Neural cell (in vitro differentiated cells): ENCODE data around the gene MOV10L1. TPM values are rescaled to one million over a fixed set of nuclear protein-coding genes. Genes with fewer than 3 reads are reported as not detected.

Source experiments
- H2AFZ ChIP-seq: fragments of 200-600, 300-800 bp; sonication (generic), shearing (Covaris generic); 2 replicates; pipeline ENCODE4 v1.6.0; 2014; ENCODE audit warnings: low read depth, mild to moderate bottlenecking, antibody characterized with exemption, low read length, moderate library complexity
- H3F3A ChIP-seq: fragments of 200-600 bp; shearing (Covaris generic); 2 replicates; pipeline ENCODE4 v1.6.1; 2016; ENCODE audit warnings: mild to moderate bottlenecking, moderate library complexity, mixed read lengths, antibody characterized with exemption, low read length; ENCODE audit not compliant: insufficient read depth, poor library complexity, severe bottlenecking
- H3K27ac ChIP-seq: fragments of 200-600, 300-800 bp; sonication (generic), shearing (Covaris generic); 2 replicates; pipeline ENCODE4 v1.5.1; 2014; ENCODE audit warnings: mild to moderate bottlenecking, low read length, moderate library complexity
- H3K27me3 ChIP-seq: fragments of 300-800, 200-600 bp; sonication (generic), shearing (Covaris generic); 2 replicates; pipeline ENCODE4 v1.6.0; 2014; ENCODE audit warnings: mild to moderate bottlenecking, low read depth, low read length, moderate library complexity; ENCODE audit not compliant: insufficient read depth
- H3K36me3 ChIP-seq: fragments of 300-800, 200-600 bp; sonication (generic), shearing (Covaris generic); 2 replicates; pipeline ENCODE4 v1.5.1; 2014; ENCODE audit warnings: mild to moderate bottlenecking, antibody characterized with exemption, low read length, moderate library complexity; ENCODE audit not compliant: insufficient read depth
- H3K4me2 ChIP-seq: fragments of 300-800, 200-600 bp; sonication (generic), shearing (Covaris generic); 2 replicates; pipeline ENCODE4 v1.6.0; 2014; ENCODE audit warnings: mild to moderate bottlenecking, low read length
- H3K4me3 ChIP-seq: fragments of 300-800, 200-600 bp; sonication (generic), shearing (Covaris generic); 2 replicates; pipeline ENCODE4 v1.5.1; 2014; ENCODE audit warnings: mild to moderate bottlenecking, low read length, moderate library complexity
- H3K79me2 ChIP-seq: fragments of 200-600 bp; shearing (Covaris generic); replicated peaks from 2 replicates; pipeline ENCODE4 v1.6.0; 2014; ENCODE audit warnings: mild to moderate bottlenecking, low read length, moderate library complexity; ENCODE audit not compliant: insufficient read depth
- H3K9ac ChIP-seq: fragments of 300-800, 200-600 bp; sonication (generic), shearing (Covaris generic); 2 replicates; pipeline ENCODE4 v1.6.1; 2016; ENCODE audit warnings: mild to moderate bottlenecking, low read length, mixed read lengths
- H3K9me2 ChIP-seq: fragments of 200-600 bp; shearing (Covaris generic); 2 replicates; pipeline ENCODE4 v1.6.1; 2016; ENCODE audit warnings: mild to moderate bottlenecking, low read length, mixed read lengths; ENCODE audit not compliant: insufficient read depth
- H3K9me3 ChIP-seq: fragments of 200-600, 300-800 bp; sonication (generic), shearing (Covaris generic); 2 replicates; pipeline ENCODE4 v1.6.1; 2016; ENCODE audit warnings: mild to moderate bottlenecking, mixed run types, low read length, moderate library complexity, mixed read lengths
- H4K20me1 ChIP-seq: fragments of 200-600 bp; shearing (Covaris generic); 2 replicates; pipeline ENCODE4 v1.6.1; 2016; ENCODE audit warnings: mild to moderate bottlenecking, mixed run types; ENCODE audit not compliant: insufficient read depth
- CTCF ChIP-seq: fragments of 450-650 bp; IDR thresholded peaks from 2 replicates; pipeline ENCODE4 v1.5.1; 2014; ENCODE audit warnings: antibody characterized with exemption, mild to moderate bottlenecking, moderate library complexity; ENCODE audit not compliant: poor library complexity, severe bottlenecking
- EP300 ChIP-seq: fragments of 450-650 bp; conservative IDR thresholded peaks from 2 replicates; pipeline ENCODE4 v1.6.1; 2014; ENCODE audit warnings: antibody characterized with exemption, mild to moderate bottlenecking, moderate library complexity; ENCODE audit not compliant: poor library complexity, severe bottlenecking
- EZH2 ChIP-seq: fragments of 200-600, 300-800 bp; shearing (Covaris generic), sonication (generic); IDR thresholded peaks from 2 replicates; pipeline ENCODE4 v1.6.1; 2014; ENCODE audit warnings: antibody characterized with exemption, low read length, borderline replicate concordance, mild to moderate bottlenecking; ENCODE audit not compliant: insufficient read depth, poor library complexity, severe bottlenecking
- MXI1 ChIP-seq: fragments of 450-650 bp; conservative IDR thresholded peaks from 2 replicates; pipeline ENCODE4 v1.6.1; 2014; ENCODE audit warnings: antibody characterized with exemption, mild to moderate bottlenecking; ENCODE audit not compliant: poor library complexity, severe bottlenecking
- POLR2AphosphoS5 ChIP-seq: IDR thresholded peaks from 2 replicates; pipeline ENCODE4 v1.6.1; 2012
- RAD21 ChIP-seq: fragments of 450-650 bp; conservative IDR thresholded peaks from 2 replicates; pipeline ENCODE4 v1.6.1; 2014; ENCODE audit warnings: antibody characterized with exemption, mild to moderate bottlenecking, moderate library complexity
- REST ChIP-seq: IDR thresholded peaks from 2 replicates; pipeline ENCODE4 v1.6.1; 2012; ENCODE audit warnings: borderline replicate concordance
- SMC3 ChIP-seq: fragments of 450-650 bp; conservative IDR thresholded peaks from 2 replicates; pipeline ENCODE4 v1.6.1; 2014; ENCODE audit warnings: antibody characterized with exemption, mild to moderate bottlenecking, moderate library complexity; ENCODE audit not compliant: poor library complexity
- TAF1 ChIP-seq: IDR thresholded peaks from 2 replicates; pipeline ENCODE4 v1.6.1; 2012; ENCODE audit warnings: low read depth
- polyA plus RNA-seq: library from polyadenylated mRNA; depleted of rRNA; stranded (reverse); fragments of >200 nt; gene quantifications from 2 replicates; pipeline ENCODE4 v1.2.3, GENCODE V29; 2014

MOV10L1 gene
- polyA plus RNA-seq, 1 donor from 2014 or later, result not detected

GRCh38 chr22:50131894-50132293 lies 42.1 kb downstream of the MOV10L1 start:
- H3F3A ChIP-seq, result no peaks in the 10 kb centered on the region
- no peak for TF ChIP-seq MXI1
- no peak for TF ChIP-seq POLR2AphosphoS5
- TF ChIP-seq EP300, result no peak
- no peak for TF ChIP-seq CTCF
- TF ChIP-seq REST, result no peak
- TF ChIP-seq TAF1, result no peak
- no peak for TF ChIP-seq RAD21
- no peak for TF ChIP-seq SMC3
- no peak for TF ChIP-seq EZH2
- no peak overlapping the region for H3K9ac ChIP-seq
- no peak overlapping the region for H3K4me2 ChIP-seq
- no peaks in the 10 kb centered on the region for H3K27me3 ChIP-seq
- H3K9me3 ChIP-seq, result no peaks in the 10 kb centered on the region
- no peaks in the 10 kb centered on the region for H3K9me2 ChIP-seq
- no peak overlapping the region for H2AFZ ChIP-seq
- no peak overlapping the region for H3K27ac ChIP-seq
- H3K4me3 ChIP-seq, result no peak overlapping the region
- no peaks in the 10 kb centered on the region for H4K20me1 ChIP-seq
- H3K79me2 ChIP-seq, result no peaks in the 10 kb centered on the region
- H3K36me3 ChIP-seq, result no peaks in the 10 kb centered on the region

GRCh38 chr22:50134481-50134880 lies 44.7 kb downstream of the MOV10L1 start:
- H3K27me3 ChIP-seq, result no peaks in the 10 kb centered on the region
- no peaks in the 10 kb centered on the region for H4K20me1 ChIP-seq
- H3K9me3 ChIP-seq, result no peaks in the 10 kb centered on the region
- no peak overlapping the region for H3K4me3 ChIP-seq
- H3K9ac ChIP-seq, result no peak overlapping the region
- no peaks in the 10 kb centered on the region for H3F3A ChIP-seq
- no peaks in the 10 kb centered on the region for H3K36me3 ChIP-seq
- H3K27ac ChIP-seq, result no peak overlapping the region
- TF ChIP-seq RAD21, result no peak
- no peak for TF ChIP-seq TAF1
- TF ChIP-seq EP300, result no peak
- no peak for TF ChIP-seq EZH2
- no peak for TF ChIP-seq REST
- no peak for TF ChIP-seq SMC3
- TF ChIP-seq CTCF, result no peak
- no peak for TF ChIP-seq MXI1
- TF ChIP-seq POLR2AphosphoS5, result no peak
- H3K79me2 ChIP-seq, result no peaks in the 10 kb centered on the region
- no peak overlapping the region for H2AFZ ChIP-seq
- H3K9me2 ChIP-seq, result no peaks in the 10 kb centered on the region
- no peak overlapping the region for H3K4me2 ChIP-seq
